Measurements from ENCODE around the gene EFCAB6. TPM values are rescaled to one million over a fixed set of nuclear protein-coding genes. Genes with fewer than 3 reads are reported as not detected.

EFCAB6 gene
- total RNA-seq, 1 experiment from 2014 or later, result 0.52 TPM

DNA sequence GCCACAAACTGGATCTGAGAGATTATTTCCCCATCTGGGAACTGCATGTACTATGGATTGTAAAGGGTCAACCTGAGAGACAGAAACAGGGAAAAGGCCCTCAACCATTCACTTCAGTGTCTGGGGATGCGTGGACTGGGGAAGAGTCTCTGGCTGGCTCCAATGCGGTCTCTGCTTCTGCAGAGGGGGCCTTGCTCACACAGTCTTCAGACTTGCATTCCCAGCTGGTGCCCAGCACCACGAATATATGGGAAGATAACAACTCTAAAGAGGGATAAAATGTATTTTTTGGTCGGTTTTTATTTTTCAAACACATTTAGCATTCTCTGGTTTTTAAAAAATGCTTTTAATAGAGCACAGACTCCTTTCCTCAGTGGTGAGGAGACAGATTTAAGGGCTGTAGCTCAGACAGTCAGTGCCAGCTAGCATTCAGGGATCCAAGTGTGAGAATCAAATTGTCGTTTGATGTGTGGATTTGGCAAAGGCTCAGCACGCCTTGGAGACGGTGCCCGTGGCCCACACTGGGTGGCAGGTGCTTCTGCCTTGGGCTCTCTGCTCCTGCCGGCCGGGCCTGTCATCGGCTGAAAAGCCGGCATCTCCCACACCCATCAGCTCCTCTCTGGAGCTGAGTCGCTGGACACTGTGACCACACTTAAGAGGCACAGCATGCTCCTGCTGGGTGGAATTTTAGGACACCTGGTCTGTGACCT, 8.0 kb upstream of the EFCAB6 start:
- no peak overlapping the region for H3K4me2 ChIP-seq (ENCODE audit: low read length)
- no peaks in the 10 kb centered on the region for H3K9me2 ChIP-seq (ENCODE audit: insufficient read depth)
- no peak for TF ChIP-seq ZFX (IDR thresholded peaks at IDR 0.05)
- no peak for TF ChIP-seq ZBTB33 (IDR thresholded peaks at IDR 0.05; ENCODE audit: extremely low read depth, insufficient replicate concordance, low read length)
- TF ChIP-seq SP1 (IDR thresholded peaks at IDR 0.05; ENCODE audit: low read depth), result no peak
- no peak for TF ChIP-seq POLR2AphosphoS5 (IDR thresholded peaks at IDR 0.05; ENCODE audit: low read depth, low read length)
- no peak for TF ChIP-seq SRF (IDR thresholded peaks at IDR 0.05; ENCODE audit: low read depth)
- TF ChIP-seq RAD21 (IDR thresholded peaks at IDR 0.05; ENCODE audit: low read depth), result no peak
- no peak for TF ChIP-seq FOSL1 (IDR thresholded peaks at IDR 0.05; ENCODE audit: low read depth)
- TF ChIP-seq EZH2phosphoT487 (IDR thresholded peaks at IDR 0.05; ENCODE audit: borderline replicate concordance), result no peak
- no peak for TF ChIP-seq EGR1 (IDR thresholded peaks at IDR 0.05; ENCODE audit: low read depth)
- BruUV-seq (replicated peaks), result no TSS peak
- no peaks in the 10 kb centered on the region for H3K4me1 ChIP-seq (ENCODE audit: control insufficient read depth in 1 of 2, insufficient read depth in 2 of 2, low read length in 2 of 2)
- ATAC-seq, result no peak
- H3K27ac ChIP-seq (ENCODE audit: low read depth, low read length), result no peak overlapping the region
- intact Hi-C loops (cut with micrococcal nuclease), result no loop called here
- no peaks in the 10 kb centered on the region for H3K79me2 ChIP-seq (ENCODE audit: insufficient read depth, low read length)
- H3K36me3 ChIP-seq (ENCODE audit: control insufficient read depth in 1 of 2, insufficient read depth in 2 of 2, low read length in 2 of 2), result no peaks in the 10 kb centered on the region
- CTCF ChIA-PET, result no interaction called here
- DNase-seq (ENCODE audit: low read depth, low spot score), result no peak
- H3K9me3 ChIP-seq (ENCODE audit: control insufficient read depth in 1 of 2, insufficient read depth in 1 of 2, low read depth in 1 of 2, low read length in 2 of 2), result no peaks in the 10 kb centered on the region
- no peak overlapping the region for H3K9ac ChIP-seq (ENCODE audit: low read length)
- no peak overlapping the region for H3K4me3 ChIP-seq (replicated peaks in 1 of 2; ENCODE audit: low read depth in 1 of 2, low read length in 2 of 2)
- RAD21 ChIA-PET (ENCODE audit: low non-redundant PET in 1 of 2, low total read pairs in 2 of 2, uncharacterized antibody in 2 of 2, unreplicated experiment in 2 of 2), result interaction anchor here in 1 of 2 experiments (0.5 kb wide), 1 partner anchor 9 kb away, joined by 3 read pairs; no protein-coding TSS in a partner anchor
- 0 out of 2 replicates have a peak, but pooled peaks cover under 1% of the 10 kb centered on the region for H3K27me3 ChIP-seq (ENCODE audit: insufficient read depth, low read length)
- H4K20me1 ChIP-seq (ENCODE audit: insufficient read depth), result no peaks in the 10 kb centered on the region
- H2AFZ ChIP-seq (ENCODE audit: low read depth, low read length, poor library complexity, severe bottlenecking), result no peak overlapping the region
- POLR2A ChIA-PET, result no interaction called here
